ENCODE measurements around the gene ARHGDIG.
"Not testable (repeated sequence)": the region's sequence is repeated elsewhere in the genome, so short reads cannot be mapped to it uniquely, and the experiment has no call there.

Gene ARHGDIG

GRCh38 chr16:263944-264343 is 16.4 kb upstream of the ARHGDIG start:
- DNase-seq (ENCODE audit: low read depth) = no peak
- TF ChIP-seq, protein P1, sequence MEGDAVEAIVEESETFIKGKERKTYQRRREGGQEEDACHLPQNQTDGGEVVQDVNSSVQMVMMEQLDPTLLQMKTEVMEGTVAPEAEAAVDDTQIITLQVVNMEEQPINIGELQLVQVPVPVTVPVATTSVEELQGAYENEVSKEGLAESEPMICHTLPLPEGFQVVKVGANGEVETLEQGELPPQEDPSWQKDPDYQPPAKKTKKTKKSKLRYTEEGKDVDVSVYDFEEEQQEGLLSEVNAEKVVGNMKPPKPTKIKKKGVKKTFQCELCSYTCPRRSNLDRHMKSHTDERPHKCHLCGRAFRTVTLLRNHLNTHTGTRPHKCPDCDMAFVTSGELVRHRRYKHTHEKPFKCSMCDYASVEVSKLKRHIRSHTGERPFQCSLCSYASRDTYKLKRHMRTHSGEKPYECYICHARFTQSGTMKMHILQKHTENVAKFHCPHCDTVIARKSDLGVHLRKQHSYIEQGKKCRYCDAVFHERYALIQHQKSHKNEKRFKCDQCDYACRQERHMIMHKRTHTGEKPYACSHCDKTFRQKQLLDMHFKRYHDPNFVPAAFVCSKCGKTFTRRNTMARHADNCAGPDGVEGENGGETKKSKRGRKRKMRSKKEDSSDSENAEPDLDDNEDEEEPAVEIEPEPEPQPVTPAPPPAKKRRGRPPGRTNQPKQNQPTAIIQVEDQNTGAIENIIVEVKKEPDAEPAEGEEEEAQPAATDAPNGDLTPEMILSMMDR (conservative IDR thresholded peaks at IDR 0.05; ENCODE audit: low read depth, low read length) = no peak

GRCh38 chr16:264440-264951 is 15.9 kb upstream of the ARHGDIG start:
- H3K4me3 ChIP-seq (ENCODE audit: low read depth, low read length) = no peak overlapping the region
- TF ChIP-seq, protein P1 (conservative IDR thresholded peaks at IDR 0.05; ENCODE audit: low read depth, low read length) = no peak
- no peak for DNase-seq (ENCODE audit: low read depth)

More at GRCh38 chr16:263944-264343, 16.4 kb upstream of the ARHGDIG start:
- H3K4me3 ChIP-seq (ENCODE audit: low read depth, low read length) = no peak overlapping the region

GRCh38 chr16:265002-265529 is 15.3 kb upstream of the ARHGDIG start:
- TF ChIP-seq, protein P1 (conservative IDR thresholded peaks at IDR 0.05; ENCODE audit: low read depth, low read length) = no peak
- no peak overlapping the region for H3K4me3 ChIP-seq (ENCODE audit: low read depth, low read length)
- no peak for DNase-seq (ENCODE audit: low read depth)

- no peak overlapping the region for H3K4me3 ChIP-seq (ENCODE audit: low read depth, low read length)
- DNase-seq (ENCODE audit: low read depth) = no peak
- TF ChIP-seq, protein P1 (conservative IDR thresholded peaks at IDR 0.05; ENCODE audit: low read depth, low read length) = no peak
These were observed 14.7 kb upstream of the ARHGDIG start for GRCh38 chr16:265711-266110.

DNA sequence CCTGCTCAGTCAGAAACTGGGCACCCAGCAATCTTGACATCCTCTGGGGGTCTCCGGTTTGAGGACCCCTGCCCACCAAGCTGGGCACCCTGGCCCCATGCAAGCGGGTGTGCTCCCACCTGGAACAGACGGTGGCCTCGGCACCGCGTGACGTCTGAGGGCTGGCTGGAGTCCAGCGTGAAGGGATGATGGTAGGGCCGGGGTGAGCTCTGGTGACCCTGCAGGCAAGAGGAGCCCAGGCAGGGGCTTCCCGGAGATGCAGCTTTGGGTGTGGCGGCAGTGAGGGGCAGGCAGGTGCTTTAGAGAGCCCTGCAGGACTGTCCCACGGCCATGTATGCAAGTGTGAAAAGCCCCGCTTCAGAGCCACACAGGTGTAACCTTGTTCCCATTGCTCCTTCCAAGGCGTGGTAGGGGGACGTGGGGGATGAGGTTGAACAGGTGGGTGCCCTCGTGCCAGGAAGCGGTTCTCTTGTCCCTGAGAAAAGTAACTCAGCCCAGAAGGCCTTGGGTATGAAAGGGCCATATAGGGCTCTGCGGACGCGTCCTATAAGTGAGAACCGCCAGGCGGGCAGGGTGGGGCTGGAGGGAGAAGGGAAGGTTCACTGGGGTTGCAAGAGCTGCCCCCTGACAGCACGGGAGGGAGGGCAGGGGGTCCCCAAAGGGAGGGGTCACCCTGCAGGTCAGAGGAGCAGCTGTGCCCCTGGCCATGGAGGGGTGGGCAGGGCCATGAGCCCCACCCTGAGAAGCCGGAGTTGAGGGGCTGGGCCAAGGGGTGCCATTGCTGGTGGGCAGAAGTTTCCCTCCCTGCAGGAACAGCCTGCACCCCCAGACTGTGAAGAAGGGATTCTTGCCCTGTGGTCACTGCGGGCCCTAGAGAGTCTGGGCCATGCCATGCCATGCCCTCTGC is 13.9 kb upstream of the ARHGDIG start:
- TF ChIP-seq, protein P1 (conservative IDR thresholded peaks at IDR 0.05; ENCODE audit: low read depth, low read length) = no peak
- DNase-seq (ENCODE audit: low read depth) = no peak
- no peak overlapping the region for H3K4me3 ChIP-seq (ENCODE audit: low read depth, low read length)

DNA sequence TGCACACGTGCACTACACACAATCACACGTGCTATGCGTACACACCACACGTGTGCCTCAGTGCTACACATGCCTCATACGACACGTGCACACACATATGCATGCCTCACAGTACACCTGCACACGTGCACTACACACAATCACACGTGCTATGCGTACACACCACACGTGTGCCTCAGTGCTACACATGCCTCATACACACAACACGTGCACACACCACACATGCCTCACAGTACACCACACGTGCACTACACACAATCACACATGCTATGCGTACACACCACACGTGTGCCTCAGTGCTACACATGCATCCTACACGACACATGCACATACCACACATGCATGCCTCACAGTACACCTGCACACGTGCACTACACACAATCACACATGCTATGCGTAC is 12.8 kb upstream of the ARHGDIG start:
- not testable (repeated sequence) for H3K4me3 ChIP-seq (ENCODE audit: low read depth, low read length); DNase-seq (ENCODE audit: low read depth)

- TF ChIP-seq, protein P1 (conservative IDR thresholded peaks at IDR 0.05; ENCODE audit: low read depth, low read length) = no peak
- no peak for DNase-seq (ENCODE audit: low read depth)
- no peak overlapping the region for H3K4me3 ChIP-seq (ENCODE audit: low read depth, low read length)
These were observed 12.0 kb upstream of the ARHGDIG start for GRCh38 chr16:268141-269053.
